ENCODE measurements around the gene ARMC8.

Gene ARMC8

GRCh38 chr3:138241061-138241460 lies 54.0 kb downstream of the ARMC8 start:
- no peak for TF ChIP-seq CTCF (IDR thresholded peaks at IDR 0.05; ENCODE audit: insufficient read depth, low read depth, low read length, missing control alignments)
- DNase-seq (ENCODE audit: low read depth), result no peak

GRCh38 chr3:138241676-138242075 lies 54.6 kb downstream of the ARMC8 start:
- DNase-seq (ENCODE audit: low read depth), result no peak
- TF ChIP-seq CTCF (IDR thresholded peaks at IDR 0.05; ENCODE audit: insufficient read depth, low read depth, low read length, missing control alignments), result no peak
- H3K4me3 ChIP-seq (ENCODE audit: low read depth, low read length), result no peak overlapping the region

More at GRCh38 chr3:138241061-138241460, 54.0 kb downstream of the ARMC8 start:
- no peak overlapping the region for H3K4me3 ChIP-seq (ENCODE audit: low read depth, low read length)

- no peak for DNase-seq (ENCODE audit: low read depth)
- TF ChIP-seq CTCF (IDR thresholded peaks at IDR 0.05; ENCODE audit: insufficient read depth, low read depth, low read length, missing control alignments), result no peak
- H3K4me3 ChIP-seq (ENCODE audit: low read depth, low read length), result no peak overlapping the region
Observed at GRCh38 chr3:138242466-138242865, 55.4 kb downstream of the ARMC8 start.

GRCh38 chr3:138245026-138245425 lies 57.9 kb downstream of the ARMC8 start:
- TF ChIP-seq CTCF (IDR thresholded peaks at IDR 0.05; ENCODE audit: insufficient read depth, low read depth, low read length, missing control alignments), result no peak
- DNase-seq (ENCODE audit: low read depth), result no peak
- H3K4me3 ChIP-seq (ENCODE audit: low read depth, low read length), result no peak overlapping the region

- TF ChIP-seq CTCF (IDR thresholded peaks at IDR 0.05; ENCODE audit: insufficient read depth, low read depth, low read length, missing control alignments), result no peak
- DNase-seq (ENCODE audit: low read depth), result no peak
- H3K4me3 ChIP-seq (ENCODE audit: low read depth, low read length), result no peak overlapping the region
Observed at GRCh38 chr3:138249636-138250035, 62.5 kb downstream of the ARMC8 start.

GRCh38 chr3:138253609-138254008 lies 66.5 kb downstream of the ARMC8 start:
- TF ChIP-seq CTCF (IDR thresholded peaks at IDR 0.05; ENCODE audit: insufficient read depth, low read depth, low read length, missing control alignments), result no peak
- H3K4me3 ChIP-seq (ENCODE audit: low read depth, low read length), result no peak overlapping the region
- DNase-seq (ENCODE audit: low read depth), result no peak

- TF ChIP-seq CTCF (IDR thresholded peaks at IDR 0.05; ENCODE audit: insufficient read depth, low read depth, low read length, missing control alignments), result no peak
- H3K4me3 ChIP-seq (ENCODE audit: low read depth, low read length), result no peak overlapping the region
- DNase-seq (ENCODE audit: low read depth), result no peak
Observed at GRCh38 chr3:138254216-138254615, 67.1 kb downstream of the ARMC8 start.
